GM19438 (cell line): ENCODE results near the gene RNPS1.

Experiments used
- ATAC-seq: cut with Tn5 transposase; IDR thresholded peaks from one replicate; pipeline ENCODE4 v1.9.1; 2021; ENCODE audit warnings: low read depth; ENCODE audit not compliant: unreplicated experiment

RNPS1 gene

DNA sequence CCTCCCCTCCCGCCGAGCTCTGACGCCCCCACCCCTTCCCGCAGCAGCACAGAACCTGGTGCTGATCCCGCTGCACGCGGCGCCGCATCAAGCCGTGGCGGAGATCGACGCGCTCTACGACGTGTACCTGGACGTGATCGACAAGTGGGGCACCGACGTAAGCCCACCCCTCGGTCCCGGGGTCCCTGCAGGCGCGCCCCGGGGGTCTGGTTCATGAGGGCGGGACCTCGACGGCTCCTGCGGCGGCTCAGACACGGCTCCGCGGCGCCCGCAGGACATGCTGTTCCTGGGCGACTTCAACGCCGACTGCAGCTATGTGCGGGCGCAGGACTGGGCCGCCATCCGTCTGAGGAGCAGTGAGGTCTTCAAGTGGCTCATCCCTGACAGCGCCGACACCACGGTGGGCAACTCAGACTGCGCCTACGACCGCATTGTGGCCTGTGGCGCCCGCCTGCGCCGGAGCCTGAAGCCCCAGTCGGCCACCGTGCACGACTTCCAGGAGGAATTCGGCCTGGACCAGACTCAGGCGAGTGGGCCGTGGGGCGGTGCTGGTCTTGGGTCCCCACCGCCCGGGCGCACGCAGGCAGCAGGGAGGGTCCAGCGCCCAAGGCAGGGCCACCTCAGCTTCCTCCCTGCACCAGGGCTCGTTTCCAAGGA lies 30.3 kb downstream of the RNPS1 start:
- ATAC-seq: no peak

- ATAC-seq: no peak
Measured at GRCh38 chr16:2237102-2237482, 30.8 kb downstream of the RNPS1 start.

DNA sequence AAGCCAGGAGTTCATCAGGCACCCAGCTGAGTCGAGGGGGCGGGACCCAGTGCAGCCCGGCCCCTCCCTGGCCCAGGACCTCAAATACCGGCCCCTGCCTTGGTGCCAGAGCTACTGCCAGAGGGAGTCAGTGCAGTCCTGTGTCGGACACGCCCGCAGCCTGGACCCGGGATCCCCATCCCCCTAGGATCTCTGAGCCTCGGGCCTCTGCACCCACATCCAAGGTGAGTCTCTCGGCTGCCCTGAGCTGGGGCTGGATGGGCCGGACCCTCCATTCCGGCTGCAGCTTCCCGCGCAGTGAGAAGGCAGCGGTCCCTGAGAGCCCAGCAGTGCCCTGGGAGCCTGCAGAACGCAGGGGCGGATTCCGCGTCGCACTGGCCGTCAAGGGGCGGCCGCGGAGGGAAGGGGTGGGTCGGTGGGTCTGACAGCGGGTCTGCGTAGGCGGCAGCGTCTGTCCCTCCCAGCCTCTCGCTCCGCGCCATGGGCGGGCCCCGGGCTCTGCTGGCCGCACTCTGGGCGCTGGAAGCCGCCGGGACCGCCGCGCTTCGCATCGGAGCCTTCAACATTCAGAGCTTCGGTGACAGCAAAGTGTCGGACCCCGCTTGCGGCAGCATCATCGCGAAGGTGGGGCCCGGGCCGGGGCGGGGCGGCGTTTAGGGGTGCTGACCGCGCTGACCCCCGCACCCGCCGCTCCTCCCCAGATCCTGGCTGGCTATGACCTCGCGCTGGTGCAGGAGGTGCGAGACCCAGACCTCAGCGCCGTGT lies 31.4 kb downstream of the RNPS1 start, which contains the start of gene DNASE1L2:
Gene DNASE1L2, plus strand, starts transcription at position 108 of the 765 bp plus-strand sequence. Its CDS starts 373 bp downstream, at position 481.
- ATAC-seq: no peak

- ATAC-seq: no peak
Measured at GRCh38 chr16:2235695-2236336, 32.1 kb downstream of the RNPS1 start.

- ATAC-seq: no peak
Measured at GRCh38 chr16:2235234-2235651, 32.7 kb downstream of the RNPS1 start.

GRCh38 chr16:2234813-2235170 lies 33.1 kb downstream of the RNPS1 start:
- ATAC-seq: no peak

GRCh38 chr16:2233872-2234812 lies 33.8 kb downstream of the RNPS1 start:
- ATAC-seq: no peak

DNA sequence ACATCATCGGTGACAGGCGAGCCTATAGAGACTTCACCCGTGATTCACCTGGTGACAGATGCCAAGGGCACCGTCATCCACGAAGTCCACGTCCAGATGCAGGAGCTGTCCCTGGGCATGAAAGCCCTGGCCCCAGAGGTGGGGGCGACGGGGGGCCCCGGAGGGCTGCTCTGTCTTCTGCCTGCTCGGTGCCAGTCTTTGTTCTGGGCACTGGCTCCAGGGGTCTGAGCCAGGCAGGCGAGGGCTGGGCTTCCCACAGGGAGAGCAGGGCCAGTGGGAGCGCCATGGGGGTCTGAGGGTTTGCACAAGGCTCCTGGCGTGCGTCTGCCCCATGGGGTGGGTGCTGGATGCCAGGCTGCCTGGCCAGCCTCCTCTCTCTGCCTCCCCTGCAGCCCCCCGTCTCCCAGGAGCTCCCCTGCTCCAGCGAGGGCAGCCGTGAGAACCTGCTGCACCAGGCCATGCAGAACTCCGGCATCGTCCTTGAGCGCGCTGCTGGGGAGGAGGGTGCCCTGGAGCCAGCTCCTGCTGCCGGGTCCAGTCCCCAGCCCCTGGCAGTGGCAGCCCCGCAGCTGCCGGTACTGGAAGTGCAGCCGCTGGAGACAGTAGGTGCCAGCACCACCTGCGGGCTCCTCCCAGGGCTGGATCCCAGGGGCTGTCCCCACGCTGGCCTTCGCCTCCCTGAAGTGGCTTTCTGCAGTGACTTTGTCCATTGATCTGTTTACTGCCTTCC lies 34.7 kb downstream of the RNPS1 start:
- no peak for ATAC-seq

- no peak for ATAC-seq
Measured at GRCh38 chr16:2232094-2232990, 35.6 kb downstream of the RNPS1 start.

DNA sequence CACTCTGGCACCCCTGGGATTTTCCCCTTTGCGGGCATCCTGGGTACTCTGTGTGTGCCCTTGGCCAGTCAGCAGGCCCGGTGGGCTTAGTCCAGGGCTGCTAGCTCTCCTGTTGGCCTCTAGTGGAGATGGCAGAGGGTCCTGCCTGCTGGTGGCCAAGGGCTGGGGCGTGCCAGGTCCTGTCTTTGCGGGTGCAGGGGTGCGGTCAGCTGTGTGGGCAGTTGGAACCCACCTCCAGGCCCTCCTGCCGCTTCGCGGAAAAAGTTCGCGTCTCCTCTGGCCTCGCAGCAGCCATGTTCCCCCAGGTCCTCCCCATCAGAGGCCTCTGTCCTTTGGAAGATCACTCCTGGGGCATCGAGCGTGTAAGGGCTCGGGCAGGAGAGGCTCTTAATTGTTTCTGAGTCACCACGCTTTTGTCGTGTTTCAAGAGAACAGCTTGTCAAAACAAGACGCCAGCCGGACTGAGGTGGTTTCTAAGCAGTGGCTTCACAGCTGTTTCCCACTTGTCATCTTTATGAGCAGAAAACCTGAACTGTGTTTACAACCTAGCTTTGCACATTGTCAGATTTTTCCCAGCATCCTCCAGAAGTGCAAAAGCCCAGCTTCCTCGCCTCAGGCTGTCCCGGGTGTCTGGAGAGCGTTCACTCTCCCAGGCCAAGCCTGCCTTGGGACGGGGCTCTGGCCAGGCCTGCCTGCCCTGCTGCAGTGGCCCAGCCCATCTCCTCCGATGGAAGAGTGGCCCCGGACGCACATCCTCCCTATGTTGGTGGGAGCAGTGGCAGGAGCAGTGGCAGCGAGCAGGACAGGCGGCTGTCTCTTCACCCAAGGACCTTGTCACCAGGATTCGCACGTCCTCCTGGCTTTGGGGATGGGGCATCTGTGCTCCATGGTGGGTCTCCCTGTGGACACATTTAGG lies 36.7 kb downstream of the RNPS1 start:
- no peak for ATAC-seq

DNA sequence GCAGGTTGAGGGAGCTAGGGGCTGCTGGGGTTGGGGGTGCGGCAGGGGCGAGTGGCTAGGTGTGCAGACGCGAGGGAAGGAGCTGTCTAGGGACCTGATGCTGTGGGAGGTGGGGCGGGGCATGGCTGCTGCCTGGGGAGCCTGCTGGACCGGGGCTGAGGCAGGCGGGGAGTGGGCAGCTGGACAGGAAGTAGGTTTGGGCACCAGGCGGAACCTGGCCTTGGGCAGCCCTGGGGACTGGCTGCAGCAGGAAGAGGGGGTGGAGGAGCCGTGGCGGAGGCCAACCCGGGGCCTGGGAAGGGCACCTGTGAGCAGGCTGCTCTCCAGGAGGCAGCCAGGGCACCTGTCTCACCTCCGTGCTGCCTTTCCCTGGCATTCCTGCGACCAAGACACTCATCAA lies 37.5 kb downstream of the RNPS1 start:
- no peak for ATAC-seq

DNA sequence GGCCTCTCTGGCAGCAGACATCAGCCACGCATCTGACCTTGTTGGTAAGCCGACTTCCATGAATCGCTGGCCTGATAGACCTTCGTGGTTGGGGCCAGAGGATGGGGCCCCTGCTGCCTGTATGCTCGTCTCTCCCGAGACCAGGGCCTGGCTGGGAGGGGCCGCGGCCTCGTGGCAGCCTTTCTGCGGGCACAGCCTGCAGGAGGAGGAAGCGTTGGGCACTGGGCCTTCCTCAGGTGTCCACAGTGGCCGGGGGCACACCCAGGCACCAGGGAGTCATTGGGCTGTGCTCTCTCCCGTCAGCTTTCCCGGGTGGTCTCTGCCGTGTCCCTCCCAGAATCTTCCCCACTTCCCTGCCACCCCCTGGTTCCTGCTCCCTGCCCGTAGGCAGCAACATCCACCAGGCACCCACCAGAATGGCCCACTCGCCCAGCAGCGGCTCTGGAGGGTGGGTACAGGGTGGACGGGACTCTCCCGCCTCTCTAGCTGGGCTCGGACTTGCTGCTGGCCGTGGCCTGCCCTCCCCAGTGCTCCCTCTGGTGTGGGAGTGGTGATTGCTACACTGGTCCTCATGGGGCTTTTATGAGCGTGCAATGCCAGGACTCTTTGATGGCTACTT lies 38.2 kb downstream of the RNPS1 start:
- no peak for ATAC-seq

- no peak for ATAC-seq
Measured at GRCh38 chr16:2229091-2229490, 38.8 kb downstream of the RNPS1 start.

GRCh38 chr16:2228161-2228824 lies 39.6 kb downstream of the RNPS1 start:
- no peak for ATAC-seq

- ATAC-seq: no peak
Measured at GRCh38 chr16:2226918-2227317, 41.0 kb downstream of the RNPS1 start.

DNA sequence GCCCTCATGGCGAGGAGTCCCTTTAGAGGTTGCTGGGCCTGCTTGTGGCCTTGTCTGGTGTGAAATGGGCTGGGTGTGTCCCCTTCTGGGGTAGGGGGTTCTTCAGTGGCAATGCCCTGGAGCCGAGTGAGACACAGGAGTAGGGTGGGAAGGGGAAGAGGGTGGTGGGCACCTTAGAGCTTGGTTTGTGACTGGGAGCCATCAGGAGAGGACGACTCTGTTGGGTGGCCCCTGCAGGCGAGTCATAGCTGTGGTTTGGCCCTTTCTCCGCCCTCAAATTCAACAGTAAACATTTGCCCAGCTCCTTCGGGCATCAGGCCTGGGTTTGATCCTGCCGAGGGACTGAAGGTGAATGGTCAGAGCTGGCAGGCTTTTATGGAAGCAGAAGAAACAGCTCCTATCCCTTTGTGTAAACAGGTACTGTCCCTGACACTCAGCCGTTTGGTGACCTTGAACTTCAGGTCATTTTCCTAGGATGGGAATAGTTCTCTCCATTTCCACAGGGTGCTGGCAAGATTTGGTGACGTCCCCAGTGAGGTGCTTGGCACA lies 41.6 kb downstream of the RNPS1 start:
- no peak for ATAC-seq
